Measurements from ENCODE around the gene PCNX2.

Gene PCNX2

GRCh38 chr1:232952514-232953499 lies 342.7 kb downstream of the PCNX2 start (continued):
- peak; percentile 10; the same call in 1 of the 2 replicates for TF ChIP-seq ZBTB44 (tag by site-specific recombination; IDR thresholded peaks at IDR 0.05)
- TF ChIP-seq ZNF664 (tag by site-specific recombination; IDR thresholded peaks at IDR 0.05), result no peak; the same call in 1 of the 2 replicates
- no peak for TF ChIP-seq PRDM4 (tag by site-specific recombination; IDR thresholded peaks at IDR 0.05)
- TF ChIP-seq ZNF623 (tag by site-specific recombination; IDR thresholded peaks at IDR 0.05), result no peak
- 0 out of 2 replicates have a peak, but pooled peaks have one; percentile 25 for TF ChIP-seq ZNF596 (tag by site-specific recombination; IDR thresholded peaks at IDR 0.05)
- no peak for TF ChIP-seq ZNF521 (tag by site-specific recombination; IDR thresholded peaks at IDR 0.05)
- no peak for TF ChIP-seq ZNF132 (tag by site-specific recombination; IDR thresholded peaks at IDR 0.05; ENCODE audit: borderline replicate concordance)
- no peak for TF ChIP-seq ZNF280C (tag by site-specific recombination; IDR thresholded peaks at IDR 0.05)
- TF ChIP-seq BCL6B (tag by site-specific recombination; IDR thresholded peaks at IDR 0.05), result no peak
- no peak for TF ChIP-seq ZNF791 (tag by site-specific recombination; IDR thresholded peaks at IDR 0.05)
- no peak for TF ChIP-seq ZNF23 (tag by site-specific recombination; IDR thresholded peaks at IDR 0.05; ENCODE audit: borderline replicate concordance)
- TF ChIP-seq ZNF677 (tag by site-specific recombination; IDR thresholded peaks at IDR 0.05), result no peak
- no peak; the same call in 1 of the 2 replicates for TF ChIP-seq REST (tag by site-specific recombination; IDR thresholded peaks at IDR 0.05)
- no peak for TF ChIP-seq ZNF223 (tag by site-specific recombination; IDR thresholded peaks at IDR 0.05)
- TF ChIP-seq ELK4 (IDR thresholded peaks at IDR 0.05; ENCODE audit: borderline replicate concordance, low read depth, low read length), result no peak
- no peak for TF ChIP-seq ZNF404 (tag by site-specific recombination; IDR thresholded peaks at IDR 0.05)
- TF ChIP-seq ZNF184 (tag by site-specific recombination; IDR thresholded peaks at IDR 0.05), result 0 out of 2 replicates have a peak, but pooled peaks have one; percentile 65
- TF ChIP-seq ZNF558 (tag by site-specific recombination; IDR thresholded peaks at IDR 0.05), result no peak
- TF ChIP-seq ZNF449 (tag by site-specific recombination; IDR thresholded peaks at IDR 0.05), result no peak
- TF ChIP-seq ZNF423 (tag by site-specific recombination; IDR thresholded peaks at IDR 0.05), result peak; percentile 83; the same call in 1 of the 2 replicates
- no peak for TF ChIP-seq ZNF768 (tag by site-specific recombination; IDR thresholded peaks at IDR 0.05)
- peak; percentile 44; the same call in 1 of the 2 replicates for TF ChIP-seq KLF10 (tag by site-specific recombination; IDR thresholded peaks at IDR 0.05)
- TF ChIP-seq ZNF514 (tag by site-specific recombination; IDR thresholded peaks at IDR 0.05), result no peak
